Cardiac fibroblast (primary cell): Measurements from ENCODE around the gene ALAS2.

Source experiments
- DNase-seq, 2 donors: peaks; one replicate each; pipeline versions ENCODE4 v3.0.0 to v3.0.0-alpha.2; 2010; ENCODE audit warnings: low read depth in 2 of 2
- H3K4me3 ChIP-seq, 2 donors: replicated peaks in 1 of 2; 1 replicate in 1 of 2; 2 replicates in 1 of 2; pipeline ENCODE4 v1.5.1; 2011; ENCODE audit warnings: low read depth in 2 of 2, low read length in 2 of 2, mild to moderate bottlenecking in 2 of 2, moderate library complexity in 1 of 2
- CTCF ChIP-seq: IDR thresholded peaks from one replicate; pipeline ENCODE4 v1.5.1; 2011; ENCODE audit warnings: low read depth, mild to moderate bottlenecking, low read length, inconsistent platforms

ALAS2 gene

DNA sequence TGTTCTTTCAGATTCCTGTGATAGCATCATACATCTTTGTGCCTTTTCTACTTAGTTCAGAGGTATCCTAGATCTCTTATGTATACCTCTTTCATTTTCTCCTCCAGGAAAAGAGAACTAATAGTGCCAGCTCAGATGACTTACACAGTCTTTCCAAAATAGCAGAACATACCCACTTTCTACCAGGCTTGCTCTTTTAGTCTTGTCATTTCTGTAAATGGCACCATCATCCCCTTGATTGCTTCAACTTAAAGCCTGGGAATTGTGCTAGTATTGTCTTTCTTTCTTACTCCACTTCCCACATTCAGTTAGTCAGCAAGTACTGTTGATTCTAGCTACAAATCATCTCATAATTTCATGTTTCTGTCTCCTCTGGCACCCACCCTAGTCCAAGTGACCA, 25.5 kb downstream of the ALAS2 start:
- no peak for TF ChIP-seq CTCF
- H3K4me3 ChIP-seq = no peak overlapping the region
- no peak for DNase-seq

DNA sequence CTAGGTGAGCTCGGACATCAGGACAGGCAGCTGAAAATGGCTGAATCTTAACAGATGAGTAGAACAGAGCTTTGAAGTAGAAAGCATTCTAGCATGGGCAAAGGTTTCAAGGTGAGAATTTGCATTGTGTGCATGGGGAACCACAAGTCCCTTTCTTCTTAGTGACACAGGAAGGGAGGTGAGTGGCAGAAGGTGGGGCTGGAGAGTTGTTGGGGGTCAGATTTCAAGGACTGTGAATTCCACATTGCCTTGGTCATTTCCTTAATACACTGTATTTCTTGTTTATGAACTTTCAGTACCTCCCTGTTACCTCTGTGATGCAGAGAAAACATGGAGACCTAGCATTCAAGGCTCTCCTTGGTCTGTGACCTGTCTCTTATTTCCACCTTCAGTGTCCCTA, 26.5 kb downstream of the ALAS2 start:
- H3K4me3 ChIP-seq = no peak overlapping the region
- TF ChIP-seq CTCF = no peak
- no peak for DNase-seq

- no peak for TF ChIP-seq CTCF
These were observed 30.8 kb downstream of the ALAS2 start, which contains the start of gene APEX2 for GRCh38 chrX:54999717-55000598. Gene APEX2, plus strand, starts transcription at chrX:55000363. Its CDS starts 60 bp downstream, at chrX:55000423.

DNA sequence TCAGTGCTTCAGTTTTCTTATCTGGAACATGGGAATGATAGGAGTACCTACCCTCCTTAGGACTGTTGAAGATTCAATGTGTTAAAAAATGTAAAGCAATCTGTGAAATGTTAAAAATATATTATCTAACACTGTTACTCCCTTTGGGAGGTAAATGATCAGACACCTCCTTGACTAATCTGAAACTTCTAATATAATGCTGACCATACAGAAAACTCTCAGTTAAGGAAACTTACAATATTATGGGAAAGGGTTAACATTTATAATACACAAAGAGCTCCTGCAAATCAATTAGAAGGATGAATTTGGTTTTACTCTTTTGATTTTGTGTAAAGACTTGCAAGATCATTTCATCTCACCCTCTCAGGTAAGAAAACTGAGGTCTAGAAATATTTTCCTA, 35.2 kb downstream of the ALAS2 start:
- DNase-seq = no peak
- no peak overlapping the region for H3K4me3 ChIP-seq
- no peak for TF ChIP-seq CTCF

More at GRCh38 chrX:54999717-55000598, 30.8 kb downstream of the ALAS2 start, which contains the start of gene APEX2:
- peak within 1 kb of the TSS; percentile 63 to 70 for H3K4me3 ChIP-seq
- peak; percentile 90 to 95 for DNase-seq

DNA sequence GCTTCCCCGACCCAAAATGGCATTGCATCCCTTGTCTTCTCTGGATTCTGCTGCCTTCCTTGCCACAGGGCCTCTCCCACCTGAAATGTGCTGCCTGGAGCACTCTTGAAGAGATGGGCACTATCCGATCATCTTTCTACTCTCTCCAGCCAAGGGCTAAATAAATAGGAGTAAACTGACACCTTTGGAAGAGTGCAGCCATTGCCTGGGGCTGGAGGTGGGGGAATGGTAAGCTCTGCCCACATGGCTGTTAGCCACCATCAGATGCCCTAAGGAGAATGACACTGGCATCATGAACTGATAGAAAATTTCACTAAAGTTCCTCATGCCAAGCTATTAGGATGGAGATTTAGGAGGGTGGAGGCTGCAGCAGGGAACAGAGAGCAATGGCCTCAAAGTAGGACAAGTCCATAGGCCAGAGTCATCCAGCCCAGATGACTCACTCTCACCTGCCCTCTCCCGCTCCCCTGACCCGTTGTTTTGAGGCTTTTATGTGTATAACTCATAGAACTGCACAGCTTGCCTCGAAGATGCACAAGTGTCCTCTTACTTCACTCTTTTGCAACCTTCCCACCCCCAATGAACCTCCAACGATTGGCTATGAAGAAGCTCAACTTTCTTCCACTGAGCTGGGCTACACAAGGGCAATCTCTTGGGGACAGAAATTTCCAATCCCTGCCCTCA, 36.0 kb downstream of the ALAS2 start:
- no peak overlapping the region for H3K4me3 ChIP-seq
- no peak for TF ChIP-seq CTCF
- DNase-seq = no peak

GRCh38 chrX:54994099-54994498, 36.7 kb downstream of the ALAS2 start, which contains the start of gene PFKFB1:
Gene PFKFB1, minus strand, starts transcription at chrX:54994188. Its CDS starts 181 bp downstream, at chrX:54994007.
- no peak within 1 kb of the TSS for H3K4me3 ChIP-seq
- DNase-seq = no peak
- TF ChIP-seq CTCF = no peak
